ENCODE measurements around the gene PCSK6.

The PCSK6 gene

GRCh38 chr15:101498717-101499480 is 9.4 kb upstream of the PCSK6 start:
- DNase-seq = no peak

DNA sequence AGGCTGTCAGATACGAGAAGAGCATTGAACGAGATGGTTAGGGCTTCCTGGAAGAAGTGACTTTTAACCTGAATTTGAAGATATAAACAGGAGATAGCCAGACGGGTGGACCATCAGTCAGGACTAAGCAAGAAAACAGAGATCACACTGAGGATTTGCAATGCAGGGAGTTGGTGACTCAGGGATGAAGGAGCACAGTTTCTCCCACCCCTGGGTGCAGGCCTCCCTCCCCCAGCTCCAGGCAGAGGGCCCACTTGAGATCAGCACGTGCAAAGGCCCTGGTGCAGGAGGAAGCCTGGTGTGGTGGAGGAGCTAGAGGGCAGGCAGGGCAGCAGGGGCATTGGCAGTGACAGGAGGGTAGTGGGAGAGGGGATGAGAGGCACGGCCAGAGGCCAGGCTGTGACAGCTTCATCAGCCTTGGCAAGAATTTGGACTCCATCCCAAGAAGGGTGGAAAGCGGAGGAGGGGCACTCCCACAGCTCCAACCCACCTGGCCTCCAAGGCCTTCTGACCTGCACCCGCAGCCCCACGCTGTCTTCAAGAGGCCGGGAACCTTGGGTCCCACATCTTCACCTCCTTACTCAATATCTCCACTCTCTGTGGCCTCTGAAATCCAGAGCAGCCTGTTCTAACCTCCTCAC is 8.7 kb upstream of the PCSK6 start:
- no peak for DNase-seq

DNA sequence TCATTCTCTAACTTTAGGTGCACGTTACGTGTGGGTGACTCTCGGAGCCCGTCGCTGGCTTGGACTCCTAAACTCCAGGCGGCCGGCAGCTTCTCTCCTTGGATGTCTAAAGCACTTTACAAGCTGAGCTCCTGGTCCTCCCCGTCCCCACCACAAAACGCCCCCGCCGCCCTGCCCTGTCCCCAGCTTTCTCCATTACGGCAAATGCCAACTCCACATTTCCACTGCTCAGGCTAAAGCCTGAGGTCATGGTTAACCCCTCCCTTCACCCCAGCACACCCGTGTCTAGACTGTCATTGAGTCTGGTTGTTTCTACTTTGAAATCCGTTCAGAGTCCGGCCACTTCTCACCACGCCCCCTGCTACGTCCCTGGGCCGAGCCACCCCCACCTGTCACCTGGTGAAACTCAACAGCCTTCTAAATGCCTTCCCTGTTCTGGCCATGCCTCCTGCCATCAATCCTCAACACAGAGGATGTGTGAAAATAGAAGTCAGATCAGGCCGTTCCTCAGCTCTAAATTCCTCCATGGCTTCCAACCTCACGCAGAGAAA is 8.1 kb upstream of the PCSK6 start:
- DNase-seq = no peak

DNA sequence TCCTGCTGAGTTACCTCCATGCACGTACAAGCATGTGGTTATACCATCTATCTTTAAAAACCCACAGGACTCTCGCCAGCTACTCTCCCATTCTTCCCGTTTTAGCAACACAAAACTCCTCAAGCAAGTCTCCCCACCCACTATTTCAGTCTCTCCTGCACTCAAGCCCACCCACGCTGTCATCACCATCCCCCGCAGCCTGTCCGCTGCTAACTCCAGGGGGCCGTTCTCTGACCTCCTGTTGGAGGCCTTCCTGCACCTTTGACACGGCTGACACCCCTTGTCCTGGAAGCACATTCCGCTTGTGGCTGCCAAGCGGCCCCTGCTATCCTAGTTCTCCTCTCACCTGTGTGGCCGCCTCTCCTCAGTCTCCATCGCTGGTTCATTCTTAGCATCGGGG is 7.5 kb upstream of the PCSK6 start:
- DNase-seq = no peak

DNA sequence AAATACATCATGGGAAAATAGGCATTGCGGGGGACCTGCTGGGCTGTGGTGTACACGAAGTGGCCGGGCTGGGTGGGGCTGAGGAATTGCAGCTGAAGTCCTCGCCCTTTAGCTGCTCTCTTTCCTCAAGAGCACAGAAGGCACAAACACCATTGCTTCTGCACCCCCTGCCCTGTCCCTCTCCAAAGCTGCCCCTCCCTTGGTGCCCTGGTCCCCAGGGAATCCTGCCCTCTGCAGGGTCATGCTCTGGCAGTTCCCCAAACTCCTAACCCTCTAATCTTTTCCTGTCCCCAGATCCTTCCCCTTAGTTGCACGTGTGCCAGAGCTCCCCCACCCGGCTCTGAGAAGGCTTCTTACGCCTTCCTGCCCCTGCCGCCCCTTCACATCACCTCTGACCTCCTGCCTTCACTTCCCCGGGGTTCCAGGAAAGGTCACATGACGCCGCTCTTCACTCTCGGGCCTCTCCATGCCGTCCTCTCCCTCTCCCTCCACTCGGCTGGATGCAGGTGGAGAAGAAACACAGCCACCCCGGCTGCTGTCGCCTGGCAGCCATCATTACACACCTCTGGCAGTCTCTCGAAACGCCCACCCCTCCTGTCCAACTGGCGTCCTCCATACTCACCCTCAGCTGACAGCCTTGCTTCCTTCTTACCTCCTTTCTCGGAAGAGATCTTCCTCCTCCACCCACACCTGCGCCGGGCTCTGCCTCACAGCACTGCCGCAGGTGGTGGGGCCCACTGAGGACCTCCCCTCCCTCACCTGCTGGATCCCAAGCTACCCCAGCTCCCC is 6.9 kb upstream of the PCSK6 start:
- DNase-seq = no peak

- DNase-seq = no peak
These were observed 6.1 kb upstream of the PCSK6 start for GRCh38 chr15:101495334-101496197.

DNA sequence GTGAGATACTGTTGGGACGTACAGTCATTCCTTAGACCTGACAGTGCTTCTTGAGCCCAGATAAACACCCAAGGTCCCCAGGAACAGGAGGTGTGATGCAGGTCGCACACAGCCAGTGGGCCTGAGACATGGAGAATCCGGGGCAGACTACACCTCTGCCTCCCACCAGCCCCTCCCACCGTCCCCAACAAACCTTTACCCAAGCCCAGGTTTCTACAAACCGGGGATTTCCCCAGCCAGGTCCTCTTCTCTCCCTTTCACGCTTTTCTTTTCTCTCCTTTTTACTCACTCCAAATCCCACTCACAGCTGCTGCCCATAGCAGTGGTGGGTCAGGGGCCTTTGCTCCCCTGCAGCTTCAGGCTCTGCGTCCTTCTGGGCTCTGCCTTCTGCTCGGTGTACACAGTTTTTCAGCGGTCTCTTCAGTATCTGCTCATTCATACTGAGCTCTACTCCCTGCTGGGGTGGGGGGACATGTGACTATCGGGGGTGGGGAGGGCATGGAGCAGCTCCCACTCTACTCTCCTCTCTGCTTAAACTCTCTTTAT is 4.8 kb upstream of the PCSK6 start:
- DNase-seq = no peak

DNA sequence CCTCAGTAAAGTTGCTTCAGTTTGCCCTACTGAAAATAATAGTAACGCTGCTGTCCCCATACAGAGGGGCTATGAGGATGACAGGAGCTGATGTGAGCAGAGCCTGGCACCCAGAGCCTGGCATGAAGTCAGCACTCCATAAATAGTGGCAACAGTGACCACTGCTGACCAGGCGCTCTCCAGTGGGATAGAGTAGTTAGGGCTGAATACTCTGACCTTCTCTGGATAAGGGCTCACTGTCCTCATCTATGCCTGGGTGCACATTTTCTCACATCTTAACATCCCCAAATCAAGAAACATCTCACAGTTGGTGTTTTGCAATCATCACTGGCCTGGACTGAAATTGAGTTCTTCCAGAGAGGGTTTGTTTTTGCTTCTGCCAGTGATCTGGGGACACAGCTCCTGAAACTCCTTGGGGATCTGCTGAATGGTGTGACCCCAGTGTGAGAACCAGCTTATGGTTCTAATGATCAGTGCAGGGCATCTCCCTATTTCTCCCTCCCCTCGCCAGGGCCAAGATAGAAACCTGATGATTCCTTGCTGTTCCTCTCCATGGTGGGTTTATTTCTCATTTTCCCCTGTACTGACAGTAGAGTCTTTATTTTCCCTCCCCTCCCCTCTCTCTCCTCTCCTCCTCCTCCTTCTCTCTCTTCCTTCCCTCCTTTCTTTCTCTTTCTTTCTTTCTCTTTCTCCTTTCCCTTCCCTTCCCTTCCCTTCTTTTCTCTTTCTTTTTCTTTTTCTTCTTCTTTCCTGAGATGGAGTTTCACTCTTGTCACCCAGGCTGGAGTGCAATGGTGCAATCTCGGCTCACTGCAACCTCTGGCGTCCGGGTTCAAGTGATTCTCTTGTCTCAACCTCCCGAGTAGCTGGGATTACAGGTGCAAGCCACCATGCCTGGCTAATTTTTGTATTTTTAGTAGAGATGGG is 3.5 kb upstream of the PCSK6 start:
- no peak for DNase-seq

GRCh38 chr15:101491734-101492640 is 2.5 kb upstream of the PCSK6 start:
- no peak for DNase-seq

GRCh38 chr15:101490922-101491733 is 1.6 kb upstream of the PCSK6 start:
- DNase-seq = no peak

- DNase-seq = no peak
These were observed 943 bp upstream of the PCSK6 start for GRCh38 chr15:101490408-101490891.

- DNase-seq = no peak
These were observed 289 bp downstream of the PCSK6 start for GRCh38 chr15:101489237-101489598.

DNA sequence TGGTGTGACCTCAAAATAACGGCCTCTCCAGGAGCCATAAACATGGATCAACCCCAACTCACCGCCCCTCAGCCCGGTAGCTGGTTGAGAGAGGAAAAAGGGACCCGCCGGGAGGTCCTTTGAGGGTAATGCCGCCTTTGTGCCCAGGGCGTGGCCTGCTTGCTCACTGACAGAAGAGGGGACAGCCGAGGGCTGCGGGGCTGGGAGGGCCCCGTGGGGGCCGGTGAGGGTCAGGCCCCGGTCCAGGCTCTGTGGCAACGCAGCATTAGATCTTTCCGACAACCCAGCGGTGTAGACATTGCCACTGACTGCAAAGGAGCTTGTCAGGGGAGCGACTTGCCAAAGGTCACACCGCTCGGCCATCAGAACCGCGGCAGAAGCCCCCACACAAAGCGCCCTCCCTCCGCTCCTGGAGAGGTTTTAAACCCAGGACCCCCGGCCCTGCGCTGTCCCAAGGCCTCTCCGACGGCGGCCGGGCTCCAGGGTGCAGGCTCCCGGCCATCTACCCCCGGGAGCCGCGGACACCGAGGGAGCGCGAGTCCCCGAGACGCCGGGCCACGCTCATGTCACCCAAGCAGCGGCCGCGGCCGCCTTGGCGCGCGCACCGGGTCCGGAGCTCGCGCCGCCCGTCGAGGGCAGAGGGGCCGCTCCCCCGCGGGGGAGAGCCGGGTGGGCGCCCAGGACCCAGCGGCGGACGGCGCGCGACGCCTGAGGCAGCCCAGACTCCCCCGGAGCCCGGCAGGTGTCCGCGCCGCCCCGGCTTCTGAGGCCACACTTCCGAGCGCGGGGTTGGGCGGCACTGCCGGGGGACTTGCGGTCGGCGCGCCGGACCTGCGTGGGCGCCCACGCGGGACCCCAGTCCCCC is 975 bp downstream of the PCSK6 start:
- DNase-seq = no peak

DNA sequence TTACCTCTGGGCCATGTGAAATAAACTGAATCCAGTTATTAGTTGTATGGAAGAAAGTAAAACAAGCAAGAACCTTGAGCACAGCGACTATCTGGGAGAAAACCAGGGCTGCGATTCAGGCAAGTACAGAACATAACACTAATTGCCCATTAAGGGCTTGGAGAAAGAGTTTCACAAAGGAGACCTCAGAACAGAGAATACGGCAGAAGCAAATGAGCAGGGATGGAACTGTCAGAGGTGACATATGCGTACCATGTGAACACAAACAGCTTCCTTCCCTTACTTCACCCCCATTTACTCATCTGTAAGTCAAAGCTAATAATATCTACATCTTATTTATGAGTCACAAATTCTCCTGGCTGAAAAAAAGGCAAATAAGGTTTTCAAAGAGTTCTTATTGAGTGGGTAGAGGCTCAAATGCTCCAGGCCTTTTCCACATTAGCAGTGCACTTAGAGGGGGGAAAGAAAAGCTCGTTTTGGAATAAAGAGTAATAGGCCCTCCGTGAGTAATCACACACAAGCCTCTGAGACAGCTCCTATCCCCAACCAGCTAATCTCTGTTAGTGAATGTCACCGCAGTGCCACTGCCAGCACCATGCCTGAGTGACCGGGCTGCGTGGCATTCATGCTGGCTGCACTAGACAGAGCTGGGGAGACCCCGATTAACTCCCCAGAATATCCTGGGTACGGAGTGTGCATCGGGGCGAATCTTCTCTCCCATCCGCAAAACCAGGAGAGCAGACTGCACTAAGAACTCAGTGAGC is 2.6 kb downstream of the PCSK6 start:
- DNase-seq = no peak

DNA sequence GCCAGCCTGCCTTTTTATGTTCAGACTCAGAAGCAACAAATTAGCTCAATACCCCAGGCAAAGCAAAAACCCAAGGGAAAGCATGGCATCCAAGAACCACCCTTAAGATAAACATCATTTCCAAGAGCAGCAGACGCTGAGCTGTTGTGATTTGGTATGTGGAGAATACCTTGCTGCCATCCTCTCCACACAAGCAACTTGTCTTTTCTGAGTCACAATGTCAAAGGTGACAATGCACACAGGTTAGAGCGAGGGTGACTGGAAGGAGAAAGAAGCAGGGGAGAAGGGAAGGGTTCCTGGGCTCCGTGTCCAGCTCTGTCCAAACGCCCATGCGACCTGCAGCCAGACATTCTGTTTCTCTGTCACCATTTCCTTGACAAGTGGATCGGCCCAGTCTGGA is 6.0 kb downstream of the PCSK6 start:
- DNase-seq = no peak

GRCh38 chr15:101482526-101483371 is 6.8 kb downstream of the PCSK6 start:
- DNase-seq = no peak

Measured in activated naive CD4-positive, alpha-beta T cell treated with Interleukin-2 at 50 U/mL for 16 hours (primary cell).